Hepatocyte (in vitro differentiated cells): ENCODE results near the gene CRYGS. TPM values are rescaled to one million over a fixed set of nuclear protein-coding genes. Genes with fewer than 3 reads are reported as not detected.
"Not testable (repeated sequence)": the region's sequence is repeated elsewhere in the genome, so short reads cannot be mapped to it uniquely, and the experiment has no call there.

ENCODE experiments used
- DNase-seq: peaks from one replicate; pipeline ENCODE4 v3.0.0-alpha.2; 2016; ENCODE audit warnings: low spot score
- H2AFZ ChIP-seq: fragments of 200-600 bp; sonication (generic); 2 replicates; pipeline ENCODE4 v1.6.0; 2016; ENCODE audit warnings: antibody characterized with exemption, mild to moderate bottlenecking
- H3K27ac ChIP-seq: fragments of 200-600 bp; sonication (generic); 2 replicates; pipeline ENCODE4 v1.5.1; 2016; ENCODE audit warnings: mild to moderate bottlenecking
- H3K27me3 ChIP-seq: fragments of 200-600 bp; sonication (generic); 2 replicates; pipeline ENCODE4 v1.6.1; 2016
- H3K36me3 ChIP-seq: fragments of 200-600 bp; sonication (generic); replicated peaks from 2 replicates; pipeline ENCODE4 v1.5.1; 2016; ENCODE audit warnings: low read depth; ENCODE audit not compliant: insufficient read depth
- H3K4me1 ChIP-seq: fragments of 200-600 bp; sonication (generic); 2 replicates; pipeline ENCODE4 v1.5.1; 2016; ENCODE audit warnings: mild to moderate bottlenecking, moderate library complexity; ENCODE audit not compliant: insufficient read depth
- H3K4me2 ChIP-seq: fragments of 200-600 bp; sonication (generic); 2 replicates; pipeline ENCODE4 v1.6.0; 2016
- H3K4me3 ChIP-seq: fragments of 200-600 bp; sonication (generic); 2 replicates; pipeline ENCODE4 v1.5.1; 2016; ENCODE audit warnings: mild to moderate bottlenecking
- H3K79me2 ChIP-seq: fragments of 200-600 bp; sonication (generic); 2 replicates; pipeline ENCODE4 v1.6.0; 2017; ENCODE audit warnings: mild to moderate bottlenecking
- H3K9me2 ChIP-seq: fragments of 200-600 bp; sonication (generic); replicated peaks from 2 replicates; pipeline ENCODE4 v1.6.0; 2017; ENCODE audit warnings: mild to moderate bottlenecking; ENCODE audit not compliant: insufficient read depth
- H3K9me3 ChIP-seq: fragments of 200-600 bp; sonication (generic); 2 replicates; pipeline ENCODE4 v1.5.1; 2016; ENCODE audit warnings: low read depth, mild to moderate bottlenecking
- H4K20me1 ChIP-seq: fragments of 200-600 bp; sonication (generic); 2 replicates; pipeline ENCODE4 v1.6.0; 2016; ENCODE audit warnings: mild to moderate bottlenecking; ENCODE audit not compliant: insufficient read depth, poor library complexity, severe bottlenecking
- CTCF ChIP-seq: fragments of 200-600 bp; sonication (generic); IDR thresholded peaks from 2 replicates; pipeline ENCODE4 v1.5.1; 2016; ENCODE audit warnings: antibody characterized with exemption, mild to moderate bottlenecking; ENCODE audit not compliant: poor library complexity
- EZH2 ChIP-seq: fragments of 200-600 bp; sonication (generic); IDR thresholded peaks from 2 replicates; pipeline ENCODE4 v1.6.1; 2016; ENCODE audit warnings: antibody characterized with exemption, mild to moderate bottlenecking, borderline replicate concordance
- EZH2phosphoT487 ChIP-seq: fragments of 200-600 bp; sonication (generic); IDR thresholded peaks from one replicate; pipeline ENCODE4 v1.6.1; 2018; ENCODE audit warnings: antibody characterized with exemption, mild to moderate bottlenecking, low read depth, moderate library complexity; ENCODE audit not compliant: unreplicated experiment, severe bottlenecking
- WGBS: methylation state at CpG from one replicate; pipeline ENCODE4 v1.1.6; 2016; ENCODE audit warnings: low lambda C conversion rate; ENCODE audit errors: missing lambda C conversion rate; 5-methylcytosine and 5-hydroxymethylcytosine counted together
- polyA plus RNA-seq: library from polyadenylated mRNA; unstranded; fragments of >200 nt; fragmentation: Nextera tagmentation; extraction: Ambion mirVana; gene quantifications from 2 replicates; pipeline ENCODE4 v1.2.1, GENCODE V29; 2016
- total RNA-seq: library from RNA; depleted of rRNA; stranded (reverse); fragments of >200 nt; gene quantifications from 2 replicates; pipeline ENCODE4 v1.2.3, GENCODE V29; 2014

CRYGS gene
- total and polyA plus RNA-seq, 2 experiments from 2014 or later: 0.89 to 1.9 TPM

GRCh38 chr3:186569779-186570095, 25.6 kb upstream of the CRYGS start:
- no peak for DNase-seq
- H3K9me3 ChIP-seq: no peaks in the 10 kb centered on the region
- no peak overlapping the region for H3K27ac ChIP-seq
- 26% methylated on average over 7 of the region's 7 CpGs for WGBS
- no peaks in the 10 kb centered on the region for H3K36me3 ChIP-seq
- H3K4me1 ChIP-seq: peaks cover 13% of the 10 kb centered on the region
- TF ChIP-seq EZH2 (no peak), EZH2phosphoT487 (no peak), CTCF (no peak)
- H4K20me1 ChIP-seq: no peaks in the 10 kb centered on the region
- H3K27me3 ChIP-seq: no peaks in the 10 kb centered on the region
- H3K79me2 ChIP-seq: peaks cover 42% of the 10 kb centered on the region
- H2AFZ ChIP-seq: no peak overlapping the region
- H3K4me3 ChIP-seq: peak overlapping the region; percentile 7
- H3K9me2 ChIP-seq: no peaks in the 10 kb centered on the region
- H3K4me2 ChIP-seq: peak overlapping the region; percentile 75

GRCh38 chr3:186569361-186569760, 25.2 kb upstream of the CRYGS start:
- peaks cover 43% of the 10 kb centered on the region for H3K79me2 ChIP-seq
- H3K36me3 ChIP-seq, H3K9me2 ChIP-seq, DNase-seq, H3K27ac ChIP-seq, H3K4me3 ChIP-seq, H2AFZ ChIP-seq, H3K9me3 ChIP-seq, H3K27me3 ChIP-seq, H4K20me1 ChIP-seq: not testable (repeated sequence)
- peak overlapping the region; percentile 75 for H3K4me2 ChIP-seq
- peaks cover 13% of the 10 kb centered on the region for H3K4me1 ChIP-seq
- 87% methylated on average over 11 of the region's 11 CpGs for WGBS

GRCh38 chr3:186567072-186567921, 23.1 kb upstream of the CRYGS start, which contains the start of gene TBCCD1:
Gene TBCCD1, minus strand, starts transcription at chr3:186567339. Its CDS starts 3,010 bp downstream, at chr3:186564329.
- Histone ChIP-seq H2AFZ (peak within 1 kb of the TSS; percentile 98), H3K27me3 (no peaks in the 10 kb centered on the region), H3K4me1 (peaks cover 13% of the 10 kb centered on the region), H4K20me1 (no peaks in the 10 kb centered on the region), H3K36me3 (no peaks in the 10 kb centered on the region), H3K4me2 (peak within 1 kb of the TSS; percentile 85), H3K79me2 (peaks cover 34% of the 10 kb centered on the region), H3K27ac (peak within 1 kb of the TSS; percentile 90), H3K4me3 (peak within 1 kb of the TSS; percentile 89), H3K9me3 (no peaks in the 10 kb centered on the region), H3K9me2 (no peaks in the 10 kb centered on the region)
- TF ChIP-seq EZH2: no peak
- no peak for TF ChIP-seq CTCF
- TF ChIP-seq EZH2phosphoT487: no peak
- DNase-seq: peak; percentile 94
- 2% methylated on average over 60 of the region's 66 CpGs for WGBS

GRCh38 chr3:186566772-186567071, 22.5 kb upstream of the CRYGS start:
- no peak for TF ChIP-seq CTCF
- TF ChIP-seq EZH2: no peak
- TF ChIP-seq EZH2phosphoT487: no peak
- H3K79me2 ChIP-seq: peaks cover 28% of the 10 kb centered on the region
- no peaks in the 10 kb centered on the region for H3K27me3 ChIP-seq
- no peaks in the 10 kb centered on the region for H3K9me3 ChIP-seq
- 0% methylated on average over 14 of the region's 14 CpGs for WGBS
- peak overlapping the region; percentile 90 for H3K27ac ChIP-seq
- H3K4me1 ChIP-seq: peaks cover 9% of the 10 kb centered on the region
- H4K20me1 ChIP-seq: no peaks in the 10 kb centered on the region
- H3K36me3 ChIP-seq: no peaks in the 10 kb centered on the region
- no peak for DNase-seq
- no peaks in the 10 kb centered on the region for H3K9me2 ChIP-seq
- H2AFZ ChIP-seq: peak overlapping the region; percentile 98
- H3K4me3 ChIP-seq: peak overlapping the region; percentile 89
- H3K4me2 ChIP-seq: peak overlapping the region; percentile 85
